Globus pallidus (tissue), 1 donor: ENCODE data around the gene PLAAT5.
"Not testable (repeated sequence)": the region's sequence is repeated elsewhere in the genome, so short reads cannot be mapped to it uniquely, and the experiment has no call there.

ENCODE experiments used
- DNase-seq: peaks from one replicate; pipeline ENCODE4 v3.0.0-alpha.2; 2015; ENCODE audit warnings: low spot score

PLAAT5 gene, protein sequence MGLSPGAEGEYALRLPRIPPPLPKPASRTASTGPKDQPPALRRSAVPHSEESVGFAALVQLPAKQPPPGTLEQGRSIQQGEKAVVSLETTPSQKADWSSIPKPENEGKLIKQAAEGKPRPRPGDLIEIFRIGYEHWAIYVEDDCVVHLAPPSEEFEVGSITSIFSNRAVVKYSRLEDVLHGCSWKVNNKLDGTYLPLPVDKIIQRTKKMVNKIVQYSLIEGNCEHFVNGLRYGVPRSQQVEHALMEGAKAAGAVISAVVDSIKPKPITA

DNA sequence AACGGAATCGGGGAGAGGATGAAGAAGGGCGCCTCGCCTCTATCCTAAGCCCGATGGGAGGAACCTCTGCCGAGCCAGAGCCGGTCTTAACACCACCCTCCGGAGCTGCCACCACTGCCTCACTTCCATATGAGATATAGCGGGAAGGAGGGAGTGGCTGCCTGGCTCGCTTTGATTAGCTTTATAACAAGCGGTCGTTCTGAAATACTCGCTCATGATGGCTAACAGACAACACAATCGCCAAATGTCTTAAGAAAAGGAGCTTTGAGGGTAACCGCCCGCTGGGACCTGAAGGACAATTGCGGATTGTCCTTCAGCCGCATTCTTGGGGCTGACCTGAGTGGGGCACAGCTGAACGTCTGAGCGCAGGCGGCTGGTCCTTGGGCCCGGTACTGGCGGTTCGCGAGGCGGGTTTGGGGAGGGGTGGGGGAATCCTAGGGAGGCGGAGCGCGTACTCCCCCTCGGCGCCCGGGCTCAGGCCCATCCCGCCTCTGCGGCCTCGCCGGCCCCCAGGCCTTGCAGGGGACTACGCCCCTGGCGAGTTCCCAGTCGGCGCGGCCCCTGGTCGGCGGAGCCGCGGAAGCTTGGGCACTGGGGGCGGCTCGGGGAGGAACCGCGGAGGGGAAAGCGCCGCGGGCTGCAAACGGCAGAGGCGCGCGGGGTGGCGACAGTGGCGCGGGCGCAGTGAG is at the start of gene PLAAT5:
PLAAT5 (minus strand) TSS at position 617 of the 689 bp plus-strand sequence; CDS start at position 484, 133 bp downstream.
- DNase-seq = no peak

GRCh38 chr11:63537293-63538101 is 46.5 kb upstream of the PLAAT5 start:
- DNase-seq = peak; percentile 75

DNA sequence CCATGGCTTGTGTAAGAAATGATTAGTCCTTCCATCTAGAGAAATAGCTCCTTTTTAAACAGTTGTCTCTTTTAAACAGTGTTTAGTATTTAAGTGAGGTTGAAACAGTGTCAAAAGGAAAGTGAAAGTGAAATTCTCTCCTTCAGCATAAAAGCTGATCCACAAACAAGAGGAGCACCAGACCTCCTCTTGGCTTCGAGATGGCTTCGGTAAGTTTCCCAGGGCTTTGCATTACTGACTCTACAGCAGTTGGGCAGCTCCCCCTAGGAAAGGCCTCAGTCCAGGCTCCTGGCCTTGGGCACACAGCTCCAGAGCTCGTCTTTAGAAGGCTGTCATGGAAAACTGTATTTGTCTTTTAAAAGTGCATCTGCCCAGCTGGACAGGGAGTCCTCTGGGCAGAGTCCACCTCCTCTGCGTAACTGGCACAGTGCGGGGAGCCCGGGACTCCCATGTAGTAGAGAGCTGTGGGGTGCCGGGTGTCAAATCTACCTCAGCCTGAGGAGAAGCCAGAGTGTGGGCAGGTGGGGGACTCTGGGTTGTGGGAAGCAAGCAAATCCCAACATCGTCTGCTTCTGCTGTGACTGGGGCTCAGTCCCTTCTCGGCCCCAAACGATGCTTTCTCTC is 45.8 kb upstream of the PLAAT5 start, which contains the start of gene PLAAT4:
PLAAT4 (plus strand) TSS at position 140 of the 624 bp plus-strand sequence; CDS start at position 201, 61 bp downstream.
- DNase-seq = peak; percentile 82

GRCh38 chr11:63535734-63536133 is 44.8 kb upstream of the PLAAT5 start:
- DNase-seq = no peak

GRCh38 chr11:63534895-63535461 is 44.0 kb upstream of the PLAAT5 start:
- no peak for DNase-seq

DNA sequence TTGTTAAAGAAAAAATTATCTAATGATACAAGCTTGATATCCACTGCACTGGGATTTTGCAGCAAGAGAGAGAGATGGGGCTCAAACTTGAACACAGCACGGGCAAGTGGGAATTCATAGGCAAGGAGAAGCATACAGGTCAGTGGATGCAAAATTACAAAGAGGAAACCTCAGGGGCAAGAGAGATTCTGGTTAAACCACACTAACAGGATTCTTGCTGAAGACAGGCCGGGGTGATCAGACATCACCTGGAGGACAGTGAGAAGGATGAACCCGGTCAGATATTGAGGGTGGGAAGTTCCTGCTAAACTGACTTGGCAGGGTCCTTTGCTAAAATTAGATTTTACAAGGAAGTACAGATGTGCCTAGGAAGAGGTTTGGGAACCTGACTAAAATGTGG is 43.1 kb upstream of the PLAAT5 start:
- no peak for DNase-seq

- DNase-seq = peak; percentile 60
Measured at GRCh38 chr11:63532799-63533475, 42.0 kb upstream of the PLAAT5 start.

- no peak for DNase-seq
Measured at GRCh38 chr11:63532117-63532516, 41.1 kb upstream of the PLAAT5 start.

DNA sequence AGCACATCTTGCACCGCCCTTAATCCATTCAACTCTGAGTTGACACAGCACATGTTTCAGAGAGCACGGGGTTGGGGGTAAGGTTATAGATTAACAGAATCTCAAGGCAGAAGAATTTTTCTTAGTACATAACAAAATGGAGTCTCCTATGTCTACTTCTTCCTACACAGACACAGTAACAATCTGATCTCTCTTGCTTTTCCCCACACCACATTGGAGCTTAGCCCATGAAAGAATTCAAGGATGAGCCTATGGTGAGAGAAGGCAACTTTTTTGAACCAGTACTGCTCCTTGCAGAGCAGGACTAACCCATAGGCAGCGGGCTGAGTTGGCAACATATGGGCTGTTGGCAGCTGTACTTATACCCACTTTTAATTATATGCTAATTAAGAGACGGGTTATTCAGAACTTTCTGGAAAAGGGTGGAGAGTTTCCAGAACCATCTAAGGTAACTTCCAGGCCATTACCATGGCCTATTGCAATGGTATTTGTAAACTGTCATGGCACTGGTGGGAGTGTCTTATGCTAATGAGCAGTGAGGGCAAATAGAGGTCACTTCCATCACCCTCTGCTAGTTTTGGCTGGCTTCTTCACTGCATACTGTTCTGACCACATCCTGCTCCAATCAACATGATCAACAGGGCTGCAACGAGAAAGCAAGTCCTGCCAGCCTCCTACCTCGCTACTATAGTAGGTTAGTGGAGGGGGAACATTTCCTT is 40.3 kb upstream of the PLAAT5 start:
- DNase-seq = peak; percentile 48

DNA sequence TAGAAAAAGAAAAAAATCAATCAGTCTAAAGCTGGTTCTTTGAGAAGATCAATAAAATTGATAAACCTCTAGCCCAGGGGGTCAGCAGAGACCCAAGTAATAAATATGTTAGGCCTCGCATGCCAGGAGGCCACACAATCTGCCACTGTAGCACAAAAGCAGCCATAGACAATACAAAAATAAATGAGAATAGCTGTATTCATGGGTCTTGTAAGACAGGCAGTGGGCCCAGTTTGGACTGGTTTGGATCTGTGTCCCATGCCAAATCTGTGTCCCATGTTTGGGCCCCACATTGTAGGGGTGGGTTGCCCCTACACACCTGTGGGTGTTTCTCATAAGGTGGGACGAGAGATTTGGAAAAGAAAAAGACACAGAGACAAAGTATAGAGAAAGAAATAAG is 39.1 kb upstream of the PLAAT5 start:
- peak; percentile 90 for DNase-seq

- not testable (repeated sequence) for DNase-seq
Measured at GRCh38 chr11:63529373-63529772, 38.4 kb upstream of the PLAAT5 start.

DNA sequence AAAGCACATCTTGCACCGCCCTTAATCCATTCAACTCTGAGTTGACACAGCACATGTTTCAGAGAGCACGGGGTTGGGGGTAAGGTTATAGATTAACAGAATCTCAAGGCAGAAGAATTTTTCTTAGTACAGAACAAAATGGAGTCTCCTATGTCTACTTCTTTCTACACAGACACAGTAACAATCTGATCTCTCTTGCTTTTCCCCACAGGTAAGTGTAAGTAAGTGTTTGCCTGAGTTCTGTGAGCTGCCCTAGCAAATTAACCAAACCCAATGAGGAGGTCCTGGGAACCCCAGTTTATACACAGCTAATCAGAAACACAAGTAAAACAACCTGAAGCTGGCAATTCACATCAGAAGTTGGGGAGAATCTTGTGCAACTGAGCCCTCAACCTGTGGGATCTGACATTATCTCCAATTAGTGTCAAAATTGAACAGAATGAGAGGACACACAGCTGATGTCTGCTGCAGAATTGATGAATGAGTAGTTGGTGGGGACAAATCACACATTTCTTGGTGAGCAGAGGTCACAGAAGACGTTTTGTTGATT is 37.8 kb upstream of the PLAAT5 start:
- not testable (repeated sequence) for DNase-seq

DNA sequence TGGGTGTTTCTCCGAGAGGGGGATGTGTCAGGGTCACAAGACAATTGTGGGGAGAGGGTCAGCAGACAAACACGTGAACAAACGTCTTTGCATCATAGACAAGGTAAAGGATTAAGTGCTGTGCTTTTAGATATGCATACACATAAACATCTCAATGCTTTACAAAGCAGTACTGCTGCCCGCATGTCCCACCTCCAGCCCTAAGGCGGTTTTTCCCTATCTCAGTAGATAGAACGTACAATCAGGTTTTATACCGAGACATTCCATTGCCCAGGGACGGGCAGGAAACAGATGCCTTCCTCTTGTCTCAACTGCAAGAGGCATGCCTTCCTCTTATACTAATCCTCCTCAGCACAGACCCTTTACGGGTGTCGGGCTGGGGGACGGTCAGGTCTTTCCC is 37.2 kb upstream of the PLAAT5 start:
- not testable (repeated sequence) for DNase-seq

- DNase-seq = no peak
Measured at GRCh38 chr11:63527667-63528066, 36.7 kb upstream of the PLAAT5 start.

DNA sequence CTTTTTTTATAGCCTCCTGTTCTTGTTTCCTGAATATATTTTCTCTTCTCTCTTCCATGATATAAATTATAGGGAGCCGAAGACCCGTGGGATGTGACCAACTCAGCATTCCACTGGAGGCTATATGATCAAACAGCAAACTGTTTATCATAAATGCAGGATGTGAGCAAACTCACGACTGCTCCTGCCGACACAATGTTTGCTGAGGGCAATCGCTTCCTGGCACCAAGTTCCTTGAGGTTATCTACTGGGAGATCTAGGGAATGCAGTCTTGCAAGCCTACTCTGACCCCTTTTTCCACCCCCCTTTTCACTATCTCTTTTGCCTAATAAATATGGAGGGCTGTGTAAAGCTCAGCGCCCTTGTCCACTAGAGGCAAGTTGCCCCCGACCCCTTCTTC is 32.2 kb upstream of the PLAAT5 start:
- DNase-seq = no peak

DNA sequence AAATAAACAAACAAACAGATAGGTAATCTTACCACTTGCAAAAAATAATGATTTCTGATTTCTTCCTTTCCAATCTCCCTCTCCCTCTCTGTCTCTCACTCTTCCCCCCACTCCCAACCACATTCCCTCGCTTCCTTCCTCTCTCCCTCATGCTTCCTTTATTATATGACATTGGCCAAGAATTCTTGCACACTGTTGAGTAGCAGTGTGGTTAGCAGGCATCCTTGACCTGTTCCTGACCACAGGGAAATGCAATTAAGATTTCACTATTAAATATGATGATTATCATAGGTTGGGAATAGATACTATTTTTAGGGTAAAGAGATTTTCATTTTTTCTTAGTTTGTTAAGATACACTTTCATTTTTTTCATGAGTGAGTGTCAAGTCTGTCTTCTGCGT is 30.9 kb upstream of the PLAAT5 start:
- no peak for DNase-seq

GRCh38 chr11:63520606-63521170 is 29.7 kb upstream of the PLAAT5 start:
- DNase-seq = no peak

DNA sequence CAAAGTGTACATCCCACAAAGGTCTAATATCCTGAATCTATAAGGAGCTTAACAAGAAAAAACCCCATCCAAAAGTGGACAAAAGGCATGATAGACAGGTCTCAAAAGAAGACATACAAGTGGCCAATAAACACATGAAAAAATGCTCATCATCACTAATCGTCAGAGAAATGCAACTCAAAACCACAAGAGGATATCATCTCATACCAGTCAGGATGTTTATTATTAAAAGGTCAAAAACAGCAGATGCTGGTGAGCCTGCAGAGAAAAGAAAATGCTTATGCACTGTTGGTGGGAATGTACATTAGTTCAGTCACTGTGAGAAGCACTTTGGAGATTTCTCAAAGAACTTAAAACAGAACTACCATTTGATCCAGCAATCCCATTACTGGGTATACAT is 27.6 kb upstream of the PLAAT5 start:
- DNase-seq = no peak

- DNase-seq = no peak
Measured at GRCh38 chr11:63517156-63517555, 26.2 kb upstream of the PLAAT5 start.

DNA sequence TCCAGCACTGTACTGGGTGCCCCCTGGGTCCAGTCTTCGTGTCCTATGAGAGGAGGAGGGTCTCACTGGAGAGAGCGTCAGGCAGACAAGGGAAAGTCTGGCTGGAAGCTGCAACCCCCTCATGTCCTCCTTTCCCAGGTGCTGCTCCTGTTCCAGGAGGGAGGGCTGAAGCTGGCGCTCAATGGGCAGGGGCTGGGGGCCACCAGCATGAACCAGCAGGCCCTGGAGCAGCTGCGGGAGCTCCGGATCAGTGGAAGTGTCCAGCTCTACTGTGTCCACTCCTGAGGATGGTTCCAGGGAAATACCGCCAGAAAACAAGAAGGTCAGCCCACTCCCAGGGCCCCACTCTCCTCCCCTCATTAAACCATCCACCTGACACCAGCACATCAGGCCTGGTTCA is 25.1 kb upstream of the PLAAT5 start:
- no peak for DNase-seq
